Mesothelial cell of epicardium (in vitro differentiated cells): Measurements from ENCODE around the gene TMEM229B. TPM values are rescaled to one million over a fixed set of nuclear protein-coding genes. Genes with fewer than 3 reads are reported as not detected.
A peak's percentile ranks its signal among the peaks of the same experiment; 100 is the strongest.

ENCODE experiments used
- DNase-seq, 2 experiments: peaks; one replicate each; pipeline ENCODE4 v3.0.0; 2021; ENCODE audit warnings: low spot score in 2 of 2; ENCODE audit not compliant: unreplicated experiment in 2 of 2
- H3K27ac Mint-ChIP-seq: 2 replicates; pipeline ENCODE4 v1.8.0; 2021; ENCODE audit warnings: mixed read lengths
- H3K27me3 Mint-ChIP-seq: 2 replicates; pipeline ENCODE4 v1.8.0; 2021; ENCODE audit warnings: low read depth, mixed read lengths
- H3K36me3 Mint-ChIP-seq: 2 replicates; pipeline ENCODE4 v1.8.0; 2021; ENCODE audit warnings: mixed read lengths
- H3K4me1 Mint-ChIP-seq: 2 replicates; pipeline ENCODE4 v1.8.0; 2021; ENCODE audit warnings: mixed read lengths
- H3K4me3 Mint-ChIP-seq: 2 replicates; pipeline ENCODE4 v1.8.0; 2021; ENCODE audit warnings: mild to moderate bottlenecking, moderate library complexity, mixed read lengths
- H3K9me3 Mint-ChIP-seq: 2 replicates; pipeline ENCODE4 v1.8.0; 2021; ENCODE audit warnings: mixed read lengths
- CTCF ChIP-seq: fragments of 200-600 bp; sonication (generic); IDR thresholded peaks from one replicate; pipeline ENCODE4 v1.5.0; 2021; ENCODE audit warnings: antibody characterized with exemption; ENCODE audit not compliant: unreplicated experiment
- total RNA-seq: library from RNA; stranded (reverse); gene quantifications from 3 replicates; pipeline ENCODE4 v1.2.1, GENCODE V29; 2021

TMEM229B gene
- total RNA-seq, 1 donor from 2014 or later, result 0.83 TPM

- DNase-seq, result no peak
- Mint-ChIP-seq H3K36me3 (no peaks in the 10 kb centered on the region), H3K4me1 (peaks cover 3% of the 10 kb centered on the region), H3K4me3 (peak overlapping the region; percentile 73), H3K9me3 (no peaks in the 10 kb centered on the region), H3K27me3 (peaks cover 69% of the 10 kb centered on the region), H3K27ac (no peak overlapping the region)
- TF ChIP-seq CTCF, result no peak
These were observed 25.7 kb upstream of the TMEM229B start for GRCh38 chr14:67514203-67514607.

- no peak overlapping the region for H3K27ac Mint-ChIP-seq
- H3K36me3 Mint-ChIP-seq, result no peaks in the 10 kb centered on the region
- H3K4me3 Mint-ChIP-seq, result peak overlapping the region; percentile 73
- no peaks in the 10 kb centered on the region for H3K9me3 Mint-ChIP-seq
- H3K27me3 Mint-ChIP-seq, result peaks cover 63% of the 10 kb centered on the region
- DNase-seq, result no peak
- H3K4me1 Mint-ChIP-seq, result peaks cover 3% of the 10 kb centered on the region
- no peak for TF ChIP-seq CTCF
These were observed 25.1 kb upstream of the TMEM229B start for GRCh38 chr14:67513631-67514108.

- H3K9me3 Mint-ChIP-seq, result no peaks in the 10 kb centered on the region
- no peaks in the 10 kb centered on the region for H3K36me3 Mint-ChIP-seq
- H3K27ac Mint-ChIP-seq, result no peak overlapping the region
- no peak for DNase-seq
- H3K27me3 Mint-ChIP-seq, result peaks cover 57% of the 10 kb centered on the region
- TF ChIP-seq CTCF, result no peak
- H3K4me1 Mint-ChIP-seq, result peaks cover 3% of the 10 kb centered on the region
- H3K4me3 Mint-ChIP-seq, result no peak overlapping the region
These were observed 24.2 kb upstream of the TMEM229B start for GRCh38 chr14:67512463-67513310.

- no peaks in the 10 kb centered on the region for H3K9me3 Mint-ChIP-seq
- no peak for DNase-seq
- no peaks in the 10 kb centered on the region for H3K36me3 Mint-ChIP-seq
- peaks cover 43% of the 10 kb centered on the region for H3K27me3 Mint-ChIP-seq
- peaks cover 3% of the 10 kb centered on the region for H3K4me1 Mint-ChIP-seq
- H3K4me3 Mint-ChIP-seq, result no peak overlapping the region
- no peak overlapping the region for H3K27ac Mint-ChIP-seq
- no peak for TF ChIP-seq CTCF
These were observed 22.3 kb upstream of the TMEM229B start for GRCh38 chr14:67510836-67511235.

GRCh38 chr14:67510121-67510520 lies 21.6 kb upstream of the TMEM229B start:
- Mint-ChIP-seq H3K27ac (no peak overlapping the region), H3K36me3 (no peaks in the 10 kb centered on the region), H3K27me3 (peaks cover 39% of the 10 kb centered on the region), H3K4me1 (peaks cover 3% of the 10 kb centered on the region), H3K9me3 (no peaks in the 10 kb centered on the region), H3K4me3 (no peak overlapping the region)
- no peak for DNase-seq
- no peak for TF ChIP-seq CTCF
